Activated naive CD4-positive, alpha-beta T cell treated with anti-CD3 and anti-CD28 coated beads, Interleukin-2, amount 50 U/mL, for 24 hours (primary cell): ENCODE measurements around the gene ARL13B.
"Not testable (repeated sequence)": the region's sequence is repeated elsewhere in the genome, so short reads cannot be mapped to it uniquely, and the experiment has no call there.

ENCODE experiments used
- H3K27ac Mint-ChIP-seq: one replicate; pipeline ENCODE4 v1.8.0; 2021; ENCODE audit warnings: mild to moderate bottlenecking, mixed read lengths
- H3K27me3 Mint-ChIP-seq: one replicate; pipeline ENCODE4 v1.8.0; 2021; ENCODE audit warnings: mixed read lengths
- H3K36me3 Mint-ChIP-seq: one replicate; pipeline ENCODE4 v1.8.0; 2021; ENCODE audit warnings: mixed read lengths
- H3K4me1 Mint-ChIP-seq: one replicate; pipeline ENCODE4 v1.8.0; 2021; ENCODE audit warnings: mixed read lengths
- H3K4me3 Mint-ChIP-seq: one replicate; pipeline ENCODE4 v1.8.0; 2021; ENCODE audit warnings: mild to moderate bottlenecking, mixed read lengths
- H3K9me3 Mint-ChIP-seq: one replicate; pipeline ENCODE4 v1.8.0; 2021; ENCODE audit warnings: mixed read lengths

Gene ARL13B

DNA sequence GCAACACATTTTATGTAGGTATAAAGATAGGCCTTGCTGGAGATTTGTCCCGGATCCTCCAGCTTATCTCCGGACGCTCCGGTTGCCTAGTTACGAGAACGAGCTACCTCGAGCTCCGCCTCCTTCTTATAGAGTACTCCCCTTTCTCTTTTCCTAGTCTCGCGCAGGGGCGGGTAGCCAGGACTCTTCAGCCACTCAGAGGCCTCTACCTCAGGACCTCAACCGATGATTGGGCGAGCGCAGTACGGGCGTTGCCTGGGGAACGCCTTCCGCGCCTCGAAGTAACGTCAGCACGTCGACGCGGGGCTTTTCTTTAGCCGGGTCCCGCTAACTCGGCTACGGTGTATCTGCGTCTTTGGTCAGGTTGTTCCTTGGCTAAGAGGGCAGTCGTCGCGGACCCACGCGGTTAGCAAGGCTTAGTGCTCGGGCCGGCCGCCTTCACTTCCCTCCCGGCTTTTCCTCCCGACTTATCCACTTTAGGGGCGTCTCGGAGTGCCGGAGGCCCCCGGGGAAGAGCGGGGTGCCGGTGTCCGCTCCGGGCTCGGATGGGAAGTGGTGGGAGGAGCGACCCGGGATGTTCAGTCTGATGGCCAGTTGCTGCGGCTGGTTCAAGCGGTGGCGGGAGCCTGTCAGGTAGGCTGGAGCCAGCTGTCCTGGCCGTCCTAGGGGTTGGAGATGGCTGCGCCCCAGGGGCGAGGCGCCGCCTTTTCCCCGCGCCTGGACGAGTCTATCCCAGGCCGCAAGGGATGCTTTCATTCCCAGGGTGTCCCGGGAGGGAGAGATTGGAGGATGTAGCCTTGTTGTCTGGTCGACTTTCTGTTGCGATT lies at the start of gene ARL13B:
ARL13B (plus strand) TSS at position 306 of the 827 bp plus-strand sequence; CDS start at position 575, 269 bp downstream.
- Mint-ChIP-seq H3K27me3 (peaks cover 3% of the 10 kb centered on the region), H3K9me3 (no peaks in the 10 kb centered on the region), H3K27ac (peak within 1 kb of the TSS; percentile 48)

DNA sequence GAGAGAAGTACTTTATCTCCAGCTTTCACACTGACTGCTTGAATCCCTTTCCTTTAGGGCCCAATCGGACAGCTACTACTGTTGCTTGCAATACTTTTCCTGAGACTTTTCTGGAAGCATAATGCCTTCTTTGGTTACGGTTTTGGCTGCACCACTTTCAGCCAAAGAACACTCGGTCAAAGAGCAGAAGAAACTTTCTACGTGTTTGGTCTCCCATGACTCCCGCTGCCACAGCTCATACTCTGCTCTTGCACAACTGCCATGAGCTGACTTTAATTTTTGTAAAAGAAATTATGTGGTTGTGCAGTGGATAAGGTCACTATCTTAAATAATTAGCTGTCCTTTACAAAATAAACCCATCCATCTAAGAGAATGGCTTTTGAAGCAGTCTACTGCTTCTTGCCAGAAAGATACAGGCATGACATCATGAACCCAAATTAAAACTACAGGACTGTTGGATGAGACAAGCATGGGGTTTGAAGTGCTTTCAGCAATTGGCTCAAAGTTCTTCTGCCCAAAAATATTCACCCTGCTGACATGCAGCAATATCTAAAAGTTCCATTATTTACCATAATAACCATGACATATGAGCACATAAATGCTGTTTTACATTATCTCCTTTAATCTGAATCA lies 48.2 kb upstream of the ARL13B start:
- Mint-ChIP-seq H3K4me3 (no peak overlapping the region), H3K36me3 (no peaks in the 10 kb centered on the region), H3K4me1 (no peaks in the 10 kb centered on the region), H3K27ac (no peak overlapping the region), H3K27me3 (peaks cover 3% of the 10 kb centered on the region), H3K9me3 (no peaks in the 10 kb centered on the region)

More for the DNA sequence above, at the start of gene ARL13B:
- Mint-ChIP-seq H3K36me3 (no peaks in the 10 kb centered on the region), H3K4me1 (peaks cover 28% of the 10 kb centered on the region), H3K4me3 (peak within 1 kb of the TSS; percentile 88)

DNA sequence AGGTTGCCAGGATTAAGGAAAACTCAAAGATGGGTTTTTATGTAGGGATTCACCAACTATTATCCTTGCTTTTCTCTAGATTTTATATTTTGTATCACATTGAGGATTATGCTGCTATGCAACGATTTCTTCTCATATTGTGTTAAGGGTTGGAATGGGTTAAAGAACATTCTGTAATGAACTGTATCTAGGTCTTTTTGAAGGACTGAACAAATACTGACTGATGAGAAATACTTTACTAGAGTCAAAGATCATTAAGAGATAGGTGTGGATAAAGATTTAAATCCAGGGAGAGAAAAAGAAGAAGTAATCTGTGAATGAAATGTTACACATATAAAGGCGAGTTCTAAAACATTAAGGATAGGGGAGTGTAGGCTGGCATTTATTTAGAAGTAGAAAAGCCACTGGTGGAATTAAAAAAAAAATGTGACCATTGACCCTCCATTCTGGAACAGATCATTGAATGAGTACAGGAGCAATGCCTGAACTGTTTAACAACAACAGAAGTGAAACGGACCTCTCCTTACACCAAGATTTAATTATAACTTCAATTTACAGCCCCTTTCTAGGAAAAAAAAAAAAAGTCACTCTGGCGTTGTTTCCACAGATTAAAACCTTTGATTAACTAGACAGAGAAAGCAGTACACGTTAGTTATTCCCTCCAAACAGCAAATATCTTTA lies 45.4 kb upstream of the ARL13B start:
- H3K36me3 Mint-ChIP-seq, result no peaks in the 10 kb centered on the region
- no peaks in the 10 kb centered on the region for H3K9me3 Mint-ChIP-seq
- no peak overlapping the region for H3K27ac Mint-ChIP-seq

DNA sequence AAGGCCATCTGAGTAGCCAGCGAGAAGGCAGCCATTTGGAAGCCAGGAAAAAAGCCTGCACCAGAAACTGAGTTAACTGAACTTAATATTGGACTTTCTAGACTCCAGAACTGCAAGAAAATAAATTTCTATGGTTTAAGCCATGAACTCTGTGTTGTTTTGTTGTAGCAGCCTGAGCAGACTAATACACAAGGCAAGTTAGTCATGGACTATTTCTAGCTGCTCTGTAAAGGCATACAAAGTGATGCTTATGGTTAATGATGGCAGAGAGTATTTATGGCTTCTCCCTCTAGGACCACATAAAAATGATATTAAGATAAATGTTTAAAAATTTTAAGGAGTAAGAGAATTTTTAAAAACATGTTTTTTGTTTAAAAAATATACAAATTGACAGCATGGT lies 43.4 kb upstream of the ARL13B start:
- Mint-ChIP-seq H3K36me3 (no peaks in the 10 kb centered on the region), H3K27ac (no peak overlapping the region), H3K4me3 (no peak overlapping the region), H3K27me3 (peaks cover 1% of the 10 kb centered on the region), H3K9me3 (no peaks in the 10 kb centered on the region), H3K4me1 (no peaks in the 10 kb centered on the region)

More for the DNA sequence above, 45.4 kb upstream of the ARL13B start:
- peaks cover 1% of the 10 kb centered on the region for H3K27me3 Mint-ChIP-seq
- no peaks in the 10 kb centered on the region for H3K4me1 Mint-ChIP-seq
- H3K4me3 Mint-ChIP-seq, result no peak overlapping the region

DNA sequence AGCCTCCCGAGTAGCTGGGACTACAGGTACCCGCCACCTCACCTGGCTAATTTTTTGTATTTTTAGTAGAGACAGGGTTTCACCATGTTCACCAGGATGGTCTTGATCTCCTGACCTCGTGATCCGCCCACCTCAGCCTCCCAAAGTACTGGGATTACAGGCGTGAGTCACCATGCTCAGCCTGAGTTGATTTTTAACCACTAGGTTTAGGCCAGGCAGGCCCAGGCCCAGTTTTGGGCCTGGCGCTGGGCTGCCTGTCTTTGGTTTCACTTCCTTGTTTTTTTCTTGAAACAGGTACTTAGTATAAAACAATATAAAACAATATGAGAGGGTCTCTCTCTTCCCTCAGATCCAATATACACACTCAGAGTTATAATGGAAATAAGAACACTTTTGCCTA lies 42.5 kb upstream of the ARL13B start:
- not testable (repeated sequence) for H3K27ac Mint-ChIP-seq, H3K36me3 Mint-ChIP-seq, H3K4me3 Mint-ChIP-seq, H3K9me3 Mint-ChIP-seq, H3K27me3 Mint-ChIP-seq, H3K4me1 Mint-ChIP-seq

DNA sequence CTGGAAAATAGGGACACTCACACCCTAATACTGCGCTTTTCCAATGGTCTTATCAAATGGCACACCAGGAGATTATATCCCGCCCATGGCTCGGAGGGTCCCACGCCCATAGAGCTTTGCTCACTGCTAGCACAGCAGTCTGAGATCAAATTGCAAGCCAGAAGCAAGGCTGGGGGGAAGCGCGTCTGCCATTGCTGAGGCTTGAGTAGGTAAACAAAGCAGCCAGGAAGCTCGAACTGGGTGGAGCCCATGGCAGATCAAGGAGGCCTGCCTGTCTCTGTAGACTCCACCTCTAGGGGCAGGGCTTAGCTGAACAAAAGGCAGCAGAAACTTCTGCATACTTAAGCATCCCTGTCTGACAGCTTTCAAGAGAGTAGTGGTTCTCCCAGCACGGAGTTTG lies 30.0 kb upstream of the ARL13B start:
- H3K4me1 Mint-ChIP-seq, H3K4me3 Mint-ChIP-seq, H3K27me3 Mint-ChIP-seq, H3K36me3 Mint-ChIP-seq, H3K9me3 Mint-ChIP-seq, H3K27ac Mint-ChIP-seq: not testable (repeated sequence)

DNA sequence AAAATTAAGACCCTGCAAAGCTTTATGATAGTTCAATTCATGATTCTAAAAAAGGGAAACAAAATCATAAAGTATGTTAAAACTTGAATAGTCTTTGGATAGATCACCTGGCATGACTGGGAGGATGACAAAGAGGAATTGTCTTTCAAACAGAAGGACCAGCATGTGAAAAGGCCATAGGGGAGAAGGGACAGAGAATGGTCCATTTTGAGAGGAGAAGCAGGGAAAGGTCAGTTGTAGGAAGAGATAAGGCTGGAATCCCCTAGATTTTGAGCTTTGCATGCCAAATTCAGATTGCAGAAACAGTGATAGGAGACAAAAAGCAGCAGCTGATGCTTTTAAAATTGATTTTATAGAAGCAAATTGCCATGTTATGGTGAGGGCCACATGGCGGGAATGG lies 18.9 kb upstream of the ARL13B start:
- Mint-ChIP-seq H3K9me3 (no peaks in the 10 kb centered on the region), H3K27ac (no peak overlapping the region), H3K4me1 (no peaks in the 10 kb centered on the region), H3K36me3 (no peaks in the 10 kb centered on the region), H3K27me3 (peaks cover 8% of the 10 kb centered on the region), H3K4me3 (no peak overlapping the region)

DNA sequence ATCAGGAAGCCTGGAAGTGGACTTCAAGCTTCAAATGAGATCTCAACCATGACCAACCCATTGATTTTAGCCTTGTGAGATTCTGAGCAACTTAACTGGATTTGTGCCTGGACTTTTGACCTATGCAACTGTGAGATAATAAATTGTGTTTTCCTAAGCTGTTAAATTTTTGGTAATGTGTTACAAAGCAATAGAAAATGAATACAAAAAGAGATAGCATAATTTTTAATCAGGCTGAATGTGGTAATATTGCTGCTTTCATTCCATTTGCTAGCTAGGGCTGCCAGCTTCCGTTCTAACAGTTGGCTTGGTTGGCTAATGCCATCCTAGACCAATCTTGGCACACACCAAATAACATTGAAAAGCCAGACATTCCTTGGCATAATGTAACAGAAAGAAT lies 18.5 kb upstream of the ARL13B start:
- H3K36me3 Mint-ChIP-seq, result no peaks in the 10 kb centered on the region
- H3K27me3 Mint-ChIP-seq, result peaks cover 7% of the 10 kb centered on the region
- no peaks in the 10 kb centered on the region for H3K9me3 Mint-ChIP-seq
- H3K27ac Mint-ChIP-seq, result no peak overlapping the region
- H3K4me1 Mint-ChIP-seq, result no peaks in the 10 kb centered on the region
- H3K4me3 Mint-ChIP-seq, result no peak overlapping the region

DNA sequence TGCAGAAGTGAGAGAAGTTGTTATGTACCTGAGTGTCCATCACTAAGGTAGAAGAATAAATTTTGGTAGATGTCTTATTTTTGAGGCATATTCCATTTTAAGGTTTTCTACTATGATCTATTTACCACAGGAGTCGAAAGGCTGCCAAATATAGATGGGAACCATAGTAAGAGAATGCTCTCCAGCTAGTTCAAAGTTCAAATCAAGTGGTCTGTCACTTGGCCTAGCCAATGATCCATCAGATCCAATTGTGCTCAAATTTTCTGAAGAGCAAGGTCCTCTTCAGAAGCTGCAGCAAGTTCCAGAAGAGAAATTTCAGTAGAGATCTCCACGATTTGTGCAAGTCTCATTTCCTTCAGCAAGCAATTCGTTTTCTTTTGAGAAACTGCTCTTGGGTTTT lies 17.2 kb upstream of the ARL13B start:
- Mint-ChIP-seq H3K4me1 (no peaks in the 10 kb centered on the region), H3K36me3 (no peaks in the 10 kb centered on the region), H3K9me3 (no peaks in the 10 kb centered on the region), H3K27ac (no peak overlapping the region), H3K4me3 (no peak overlapping the region), H3K27me3 (peaks cover 5% of the 10 kb centered on the region)

DNA sequence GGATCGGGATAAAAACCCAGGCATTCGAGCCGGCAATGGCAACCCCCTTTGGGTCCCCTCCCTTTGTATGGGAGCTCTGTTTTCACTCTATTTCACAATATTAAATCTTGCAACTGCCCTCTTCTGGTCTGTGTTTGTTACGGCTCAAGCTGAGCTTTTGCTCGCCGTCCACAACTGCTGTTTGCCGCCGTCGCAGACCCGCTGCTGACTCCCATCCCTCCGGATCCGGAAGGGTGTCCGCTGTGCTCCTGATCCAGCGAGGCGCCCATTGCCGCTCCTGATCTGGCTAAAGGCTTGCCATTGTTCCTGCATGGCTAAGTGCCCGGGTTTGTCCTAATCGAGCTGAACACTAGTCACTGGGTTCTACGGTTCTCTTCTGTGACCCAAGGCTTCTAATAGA lies 14.8 kb upstream of the ARL13B start:
- H3K27me3 Mint-ChIP-seq, H3K27ac Mint-ChIP-seq, H3K36me3 Mint-ChIP-seq, H3K9me3 Mint-ChIP-seq, H3K4me3 Mint-ChIP-seq, H3K4me1 Mint-ChIP-seq: not testable (repeated sequence)

DNA sequence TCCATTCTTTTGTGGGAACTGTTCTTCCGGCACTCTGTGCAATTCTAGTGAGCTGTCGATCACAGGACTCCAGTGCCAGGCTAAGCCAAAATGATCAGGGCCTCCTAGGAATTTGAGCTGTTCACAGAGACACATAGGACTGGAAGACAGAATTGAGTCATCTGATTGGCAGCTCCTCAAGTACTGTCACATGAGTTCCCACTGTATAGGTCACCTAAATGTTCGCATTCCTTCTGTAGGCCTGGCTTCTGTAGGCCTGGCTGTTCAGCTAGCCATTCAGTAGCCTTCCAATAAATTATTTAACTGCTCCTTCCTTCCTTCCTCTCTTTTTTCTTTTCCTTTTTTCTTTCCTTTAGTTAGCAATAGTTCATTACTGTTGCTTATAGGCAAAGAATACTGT lies 10.5 kb upstream of the ARL13B start:
- Mint-ChIP-seq H3K4me3 (no peak overlapping the region), H3K27ac (no peak overlapping the region)

DNA sequence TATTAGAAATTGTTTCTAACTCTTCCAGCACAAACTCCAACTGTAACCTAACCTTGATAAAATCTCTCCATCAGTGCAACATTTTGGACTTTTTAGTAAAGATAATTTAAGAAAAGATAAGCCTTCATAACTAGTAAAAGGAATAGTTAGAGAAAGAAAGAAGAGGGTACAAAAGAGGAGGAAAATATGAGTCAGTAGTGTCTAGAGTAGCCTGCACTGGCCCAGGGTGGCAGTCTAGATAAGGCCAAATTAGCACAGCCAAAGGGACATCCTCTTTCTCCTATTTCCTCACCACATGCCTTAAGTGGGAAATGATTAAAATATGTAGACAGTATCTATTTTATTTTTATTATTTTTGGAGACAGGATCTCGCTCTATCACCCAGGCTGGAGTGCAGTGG lies 10.0 kb upstream of the ARL13B start:
- Mint-ChIP-seq H3K27me3 (peaks cover 8% of the 10 kb centered on the region), H3K4me1 (peaks cover 7% of the 10 kb centered on the region), H3K27ac (no peak overlapping the region), H3K4me3 (no peak overlapping the region), H3K36me3 (no peaks in the 10 kb centered on the region), H3K9me3 (no peaks in the 10 kb centered on the region)

More for the DNA sequence above, 10.5 kb upstream of the ARL13B start:
- Mint-ChIP-seq H3K27me3 (peaks cover 8% of the 10 kb centered on the region), H3K9me3 (no peaks in the 10 kb centered on the region), H3K36me3 (no peaks in the 10 kb centered on the region), H3K4me1 (peaks cover 7% of the 10 kb centered on the region)

DNA sequence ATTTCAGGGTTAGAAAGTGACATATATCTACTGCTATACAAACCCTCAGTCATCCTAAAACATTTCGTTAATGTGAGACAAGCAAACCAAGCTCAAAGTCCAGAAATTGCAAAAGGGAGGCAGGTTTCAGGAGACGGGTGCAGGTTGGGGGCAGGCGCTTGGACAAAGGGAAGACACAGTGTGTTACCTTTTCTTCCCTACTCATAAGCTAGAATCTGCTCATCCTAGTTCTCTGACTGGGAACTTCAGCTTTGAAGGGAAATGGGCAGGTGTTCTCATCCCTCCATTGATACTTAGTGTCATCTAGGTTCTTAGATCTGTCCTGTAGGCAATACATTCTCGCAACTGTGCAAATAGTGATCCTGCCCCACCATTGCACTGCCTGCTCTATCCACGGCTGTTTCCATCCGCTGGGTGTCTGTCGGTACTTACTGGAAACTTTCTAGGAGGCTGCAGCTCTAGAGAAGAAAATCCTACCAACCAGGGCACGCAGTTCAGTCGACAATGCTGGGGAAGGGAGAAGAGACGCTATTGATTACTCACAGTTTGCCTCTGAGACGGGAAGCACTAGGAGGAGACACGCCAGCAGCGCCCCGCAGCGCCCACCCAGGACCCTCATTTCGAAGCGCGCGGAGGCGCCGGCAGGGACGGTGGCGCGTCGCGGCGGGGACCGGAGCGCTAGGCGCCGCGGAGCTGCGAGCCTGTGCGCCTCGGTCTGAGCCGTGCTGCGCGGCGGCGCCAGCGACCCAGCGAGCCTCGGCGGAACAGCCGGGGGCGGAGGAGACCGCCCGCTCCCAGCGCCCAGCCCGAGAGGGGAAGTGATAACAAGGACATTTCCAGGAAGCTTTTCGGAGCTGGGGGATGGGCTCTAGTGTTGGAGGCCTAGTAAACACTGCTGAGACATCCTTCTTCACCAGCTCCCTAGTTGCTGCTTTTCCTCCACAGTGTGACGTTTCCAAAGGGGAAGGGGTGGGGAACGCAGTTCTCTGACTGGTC lies 6.5 kb upstream of the ARL13B start, which contains the start of gene PROS1:
PROS1 (minus strand) TSS at position 766 of the 996 bp plus-strand sequence; CDS start at position 619, 147 bp downstream.
- peaks cover 11% of the 10 kb centered on the region for H3K27me3 Mint-ChIP-seq
- H3K9me3 Mint-ChIP-seq, result no peaks in the 10 kb centered on the region
- H3K27ac Mint-ChIP-seq, result peak within 1 kb of the TSS; percentile 72
- H3K4me3 Mint-ChIP-seq, result peak within 1 kb of the TSS; percentile 85
- H3K4me1 Mint-ChIP-seq, result peaks cover 12% of the 10 kb centered on the region
- H3K36me3 Mint-ChIP-seq, result no peaks in the 10 kb centered on the region

DNA sequence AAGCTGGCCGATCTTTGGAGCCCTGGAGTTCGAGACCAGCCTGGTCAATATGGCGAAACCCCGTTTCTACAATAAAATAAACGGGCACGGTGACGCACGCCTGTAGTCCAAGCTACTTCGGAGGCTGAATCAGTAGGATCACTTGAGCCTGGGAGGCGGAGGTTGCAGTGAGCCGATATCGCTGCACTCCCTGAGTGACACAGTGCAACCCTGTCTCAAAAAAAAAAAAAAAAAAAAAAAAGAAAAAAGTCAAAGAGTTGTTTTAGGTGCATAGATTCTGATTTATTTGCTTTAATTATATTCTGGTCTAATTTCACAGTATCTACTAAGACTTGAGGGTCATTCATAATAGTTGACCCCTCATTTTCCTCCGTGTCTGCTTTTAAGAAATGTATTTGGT lies 1.7 kb downstream of the ARL13B start:
- Mint-ChIP-seq H3K9me3 (no peaks in the 10 kb centered on the region), H3K36me3 (no peaks in the 10 kb centered on the region), H3K27ac (peak overlapping the region; percentile 14), H3K27me3 (no peaks in the 10 kb centered on the region), H3K4me1 (peaks cover 24% of the 10 kb centered on the region), H3K4me3 (peak overlapping the region; percentile 88)

DNA sequence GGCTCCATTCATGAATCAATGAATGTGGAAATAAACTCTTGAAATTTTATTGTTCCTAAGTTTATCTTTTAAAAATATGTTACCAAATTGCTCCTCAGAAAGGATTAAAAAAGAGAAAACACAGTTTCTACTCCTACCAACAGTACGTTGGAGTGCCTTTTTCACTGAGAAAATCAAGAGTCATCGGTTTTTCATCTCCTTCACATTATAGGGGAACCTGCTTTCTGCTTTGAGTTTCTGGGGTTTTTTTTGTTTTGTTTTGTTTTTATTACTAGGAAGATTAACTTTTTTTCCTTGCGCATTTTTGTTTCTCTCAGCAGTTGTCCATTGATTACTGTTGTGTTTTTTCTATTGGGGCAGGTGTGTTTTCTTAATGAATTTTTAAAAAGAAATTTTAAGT lies 3.5 kb downstream of the ARL13B start:
- peaks cover 24% of the 10 kb centered on the region for H3K4me1 Mint-ChIP-seq
- no peak overlapping the region for H3K27ac Mint-ChIP-seq
- no peak overlapping the region for H3K4me3 Mint-ChIP-seq
- H3K9me3 Mint-ChIP-seq, result no peaks in the 10 kb centered on the region
- no peaks in the 10 kb centered on the region for H3K36me3 Mint-ChIP-seq
- no peaks in the 10 kb centered on the region for H3K27me3 Mint-ChIP-seq
